A375 (cell line): Measurements from ENCODE around the gene RNU1-4. TPM values are rescaled to one million over a fixed set of nuclear protein-coding genes. Genes with fewer than 3 reads are reported as not detected.

Source experiments
- small RNA-seq: library from RNA; depleted of rRNA; stranded (forward); fragments of <200 nt; gene quantifications from one replicate; pipeline ENCODE3, GENCODE V24; 2014
- total RNA-seq: library from RNA; depleted of rRNA; stranded (reverse); fragments of >200 nt; shearing (Covaris generic); gene quantifications from 2 replicates; pipeline ENCODE4 v1.2.3, GENCODE V29; 2014; rRNA removed

RNU1-4 gene
- under 0.01 TPM in 2 replicates for total RNA-seq

DNA sequence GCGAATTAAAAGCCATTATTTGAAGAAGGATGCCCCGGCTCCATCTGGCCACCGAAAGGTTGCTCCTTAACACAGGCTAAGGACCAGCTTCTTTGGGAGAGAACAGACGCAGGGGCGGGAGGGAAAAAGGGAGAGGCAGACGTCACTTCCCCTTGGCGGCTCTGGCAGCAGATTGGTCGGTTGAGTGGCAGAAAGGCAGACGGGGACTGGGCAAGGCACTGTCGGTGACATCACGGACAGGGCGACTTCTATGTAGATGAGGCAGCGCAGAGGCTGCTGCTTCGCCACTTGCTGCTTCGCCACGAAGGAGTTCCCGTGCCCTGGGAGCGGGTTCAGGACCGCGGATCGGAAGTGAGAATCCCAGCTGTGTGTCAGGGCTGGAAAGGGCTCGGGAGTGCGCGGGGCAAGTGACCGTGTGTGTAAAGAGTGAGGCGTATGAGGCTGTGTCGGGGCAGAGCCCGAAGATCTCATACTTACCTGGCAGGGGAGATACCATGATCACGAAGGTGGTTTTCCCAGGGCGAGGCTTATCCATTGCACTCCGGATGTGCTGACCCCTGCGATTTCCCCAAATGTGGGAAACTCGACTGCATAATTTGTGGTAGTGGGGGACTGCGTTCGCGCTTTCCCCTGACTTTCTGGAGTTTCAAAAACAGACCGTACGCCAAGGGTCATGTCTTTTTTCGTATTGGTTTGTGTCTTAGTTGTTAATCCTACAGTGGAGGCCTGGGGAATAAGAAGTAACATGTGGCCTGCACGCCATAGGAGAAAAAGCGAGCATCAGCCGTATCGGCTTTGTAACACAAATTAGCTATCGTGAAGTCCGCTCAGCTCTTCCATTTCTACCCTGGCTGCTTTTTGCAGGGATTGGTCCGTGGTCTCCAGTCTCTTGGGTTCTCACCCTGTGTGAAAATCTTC lies at the start of gene RNU1-4:
TSS of gene RNU1-4 (plus strand) at position 470 of the 918 bp plus-strand sequence.

Small RNA genes lying within 50 kb of the gene (small RNA-seq; reads per million reads assigned to genes)
- gene RNU1-4: not detected

Other genes with a start within 250 kb of the RNU1-4 start
- under 0.01 TPM in 2 replicates for gene RNU1-1, start 226.2 kb upstream of the RNU1-4 start, total RNA-seq
- gene NBPF1, start 127.0 kb upstream of the RNU1-4 start, total RNA-seq: 14.9 and 15.4 TPM in 2 replicates
- gene RNU1-3, start 73.6 kb upstream of the RNU1-4 start, total RNA-seq: under 0.01 TPM in 2 replicates
- gene RNU1-2, start 155.5 kb downstream of the RNU1-4 start, total RNA-seq: under 0.01 TPM in 2 replicates
- gene CROCC, start 181.4 kb downstream of the RNU1-4 start, total RNA-seq: 29.3 and 33.2 TPM in 2 replicates
- 118 and 131 TPM in 2 replicates for gene MFAP2, start 240.1 kb downstream of the RNU1-4 start, total RNA-seq